Colonic mucosa (tissue), 4 donors: Measurements from ENCODE around the gene SPG11. TPM values are rescaled to one million over a fixed set of nuclear protein-coding genes. Genes with fewer than 3 reads are reported as not detected.

Source experiments
- DNase-seq: peaks from one replicate; pipeline ENCODE4 v3.0.0-alpha.2; 2020
- H3K27ac ChIP-seq: fragments of 200-600 bp; one replicate; pipeline ENCODE4 v1.8.0; 2021
- H3K27me3 ChIP-seq: fragments of 200-600 bp; one replicate; pipeline ENCODE4 v1.8.0; 2021
- H3K36me3 ChIP-seq: fragments of 200-600 bp; one replicate; pipeline ENCODE4 v1.8.0; 2021
- H3K4me1 ChIP-seq: fragments of 200-600 bp; one replicate; pipeline ENCODE4 v1.8.0; 2021; ENCODE audit warnings: mild to moderate bottlenecking
- H3K4me3 ChIP-seq: fragments of 200-600 bp; one replicate; pipeline ENCODE4 v1.8.0; 2021
- H3K9ac ChIP-seq, 2 donors: one replicate each; pipeline ENCODE4 v1.7.0; 2013; ENCODE audit warnings: control low read depth in 2 of 2, low read depth in 2 of 2, low read length in 2 of 2
- H3K9me3 ChIP-seq: fragments of 200-600 bp; one replicate; pipeline ENCODE4 v1.8.0; 2021
- intact Hi-C: fragments of 100-400 bp; cut with DNase I; formaldehyde crosslinking; loops from one replicate; pipeline ENCODE4 v1.14.1; 2022
- total RNA-seq, 2 donors: library from RNA; stranded (reverse); fragmentation: NEBNext Ultra II Directional in 1 of 2; extraction: Animal tissue kit (Norgen Biotek cat#: 25700) in 1 of 2; gene quantifications; one replicate each; pipeline ENCODE4 v1.2.1, GENCODE V29; 2021
- TF ChIP-seq, protein P1 (sequence below): fragments of 200-600 bp; IDR thresholded peaks from one replicate; pipeline ENCODE4 v1.8.0; 2022; ENCODE audit warnings: antibody characterized with exemption, mild to moderate bottlenecking
- donor health status: healthy.
- donor health status: DM: no; HTN: no; CAD: no.
- donor health status: DM: no; HTN: no; CAD: no.

SPG11 gene
- total RNA-seq, 2 donors from 2014 or later = 79.3 to 95.3 TPM

DNA sequence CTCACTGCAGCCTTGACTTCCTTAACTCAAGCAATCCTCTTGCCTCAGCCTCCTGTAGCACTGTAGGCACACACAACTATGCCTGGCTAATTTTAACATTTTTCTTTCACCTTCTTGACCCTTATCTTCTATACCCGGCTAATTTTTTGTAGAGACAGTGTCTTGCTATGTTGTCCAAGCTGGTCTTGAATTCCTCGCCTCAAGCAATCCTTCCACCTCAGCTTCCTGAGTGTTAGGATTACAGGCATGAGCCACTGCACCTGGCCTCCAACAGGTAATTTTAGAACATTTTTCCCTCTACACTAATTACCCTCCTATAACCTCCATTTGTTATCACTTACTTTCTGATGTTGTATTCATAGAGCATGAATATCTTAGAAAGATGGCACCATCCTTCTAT lies 60.3 kb downstream of the SPG11 start:
- Histone ChIP-seq H3K4me3 (no peak overlapping the region), H3K9me3 (no peaks in the 10 kb centered on the region), H3K9ac (no peak overlapping the region), H3K27me3 (no peaks in the 10 kb centered on the region), H3K4me1 (no peaks in the 10 kb centered on the region), H3K27ac (no peak overlapping the region), H3K36me3 (peaks cover 14% of the 10 kb centered on the region)
- DNase-seq = no peak
- TF ChIP-seq, protein P1, sequence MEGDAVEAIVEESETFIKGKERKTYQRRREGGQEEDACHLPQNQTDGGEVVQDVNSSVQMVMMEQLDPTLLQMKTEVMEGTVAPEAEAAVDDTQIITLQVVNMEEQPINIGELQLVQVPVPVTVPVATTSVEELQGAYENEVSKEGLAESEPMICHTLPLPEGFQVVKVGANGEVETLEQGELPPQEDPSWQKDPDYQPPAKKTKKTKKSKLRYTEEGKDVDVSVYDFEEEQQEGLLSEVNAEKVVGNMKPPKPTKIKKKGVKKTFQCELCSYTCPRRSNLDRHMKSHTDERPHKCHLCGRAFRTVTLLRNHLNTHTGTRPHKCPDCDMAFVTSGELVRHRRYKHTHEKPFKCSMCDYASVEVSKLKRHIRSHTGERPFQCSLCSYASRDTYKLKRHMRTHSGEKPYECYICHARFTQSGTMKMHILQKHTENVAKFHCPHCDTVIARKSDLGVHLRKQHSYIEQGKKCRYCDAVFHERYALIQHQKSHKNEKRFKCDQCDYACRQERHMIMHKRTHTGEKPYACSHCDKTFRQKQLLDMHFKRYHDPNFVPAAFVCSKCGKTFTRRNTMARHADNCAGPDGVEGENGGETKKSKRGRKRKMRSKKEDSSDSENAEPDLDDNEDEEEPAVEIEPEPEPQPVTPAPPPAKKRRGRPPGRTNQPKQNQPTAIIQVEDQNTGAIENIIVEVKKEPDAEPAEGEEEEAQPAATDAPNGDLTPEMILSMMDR = no peak
- intact Hi-C loops = no loop called here

DNA sequence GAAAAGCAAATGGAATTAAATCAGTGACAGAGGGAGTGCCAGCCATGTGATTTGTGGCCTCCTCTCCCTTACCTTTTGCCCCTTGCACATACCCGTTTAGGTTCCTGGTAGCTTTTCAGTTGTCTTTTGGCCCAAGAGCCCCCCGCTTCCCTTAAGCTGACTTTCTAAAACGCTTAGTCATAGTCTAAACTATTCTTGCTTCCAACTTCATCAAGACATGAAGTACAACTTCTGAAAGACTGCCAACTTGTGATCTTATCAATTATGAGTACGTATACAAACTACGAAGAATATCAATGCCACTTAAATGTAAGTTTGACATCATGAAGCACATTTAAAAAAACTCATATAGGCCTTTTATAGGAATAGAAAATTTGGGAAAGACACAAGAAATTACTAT lies 64.6 kb downstream of the SPG11 start:
- Histone ChIP-seq H3K27me3 (no peaks in the 10 kb centered on the region), H3K9ac (no peak overlapping the region), H3K27ac (no peak overlapping the region), H3K4me3 (no peak overlapping the region), H3K9me3 (no peaks in the 10 kb centered on the region), H3K4me1 (no peaks in the 10 kb centered on the region), H3K36me3 (peaks cover 20% of the 10 kb centered on the region)
- intact Hi-C loops = loop anchor here (10.0 kb wide), 1 partner anchor 56 kb away; no protein-coding TSS in a partner anchor
- DNase-seq = no peak
- TF ChIP-seq, protein P1 = no peak

DNA sequence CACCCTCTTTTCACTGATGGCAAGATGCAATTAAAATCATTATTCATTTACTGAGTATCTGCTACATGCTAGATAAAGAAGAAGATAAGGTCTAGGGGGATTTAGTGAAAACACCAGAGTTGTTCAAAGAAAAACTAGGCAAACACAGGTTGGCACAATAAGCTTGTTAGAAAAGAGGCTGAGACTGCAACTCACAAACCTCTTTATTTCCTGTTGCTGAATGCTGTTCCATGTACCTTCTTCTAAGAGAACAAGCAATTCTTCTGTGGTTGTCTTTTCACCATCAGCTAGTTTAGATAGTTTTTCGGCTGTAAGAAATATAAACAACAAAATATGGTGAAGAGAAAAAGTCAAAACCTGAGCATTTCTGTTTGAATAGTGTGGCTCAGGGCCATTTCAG lies 65.4 kb downstream of the SPG11 start:
- Histone ChIP-seq H3K36me3 (peaks cover 20% of the 10 kb centered on the region), H3K27ac (no peak overlapping the region), H3K9ac (no peak overlapping the region), H3K4me1 (no peaks in the 10 kb centered on the region), H3K9me3 (no peaks in the 10 kb centered on the region), H3K4me3 (no peak overlapping the region), H3K27me3 (no peaks in the 10 kb centered on the region)
- no peak for DNase-seq
- intact Hi-C loops = loop anchor here (10.0 kb wide), 1 partner anchor 57 kb away; no protein-coding TSS in a partner anchor
- TF ChIP-seq, protein P1 = no peak

DNA sequence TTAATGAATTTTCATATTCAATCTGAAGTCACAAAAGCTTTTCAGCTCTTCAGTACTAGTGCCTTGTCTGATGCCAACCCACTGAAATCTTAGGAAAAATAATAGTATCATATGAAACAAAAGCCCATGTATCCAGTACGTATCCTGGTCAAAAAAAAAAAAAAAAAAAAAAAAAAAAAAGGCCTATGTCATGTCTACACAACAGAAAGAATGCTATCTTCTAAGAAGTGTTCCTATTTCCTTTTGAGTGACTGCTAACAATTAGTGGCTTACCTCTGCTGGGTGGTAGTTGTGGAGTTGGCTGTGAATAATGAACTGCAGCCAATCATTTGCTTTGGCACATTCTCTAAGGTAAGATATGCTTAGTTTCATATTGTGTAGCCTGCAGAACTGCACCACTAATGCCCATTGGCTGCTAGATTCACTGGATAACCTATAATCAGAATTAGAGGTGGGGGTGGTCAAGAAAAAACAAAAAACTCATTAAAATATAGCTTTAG lies 66.9 kb downstream of the SPG11 start:
- Histone ChIP-seq H3K36me3 (peaks cover 20% of the 10 kb centered on the region), H3K9me3 (no peaks in the 10 kb centered on the region), H3K27ac (no peak overlapping the region), H3K27me3 (no peaks in the 10 kb centered on the region), H3K9ac (no peak overlapping the region), H3K4me3 (no peak overlapping the region), H3K4me1 (no peaks in the 10 kb centered on the region)
- intact Hi-C loops = loop anchor here (10.0 kb wide), 1 partner anchor 58 kb away; no protein-coding TSS in a partner anchor
- TF ChIP-seq, protein P1 = no peak
- no peak for DNase-seq

DNA sequence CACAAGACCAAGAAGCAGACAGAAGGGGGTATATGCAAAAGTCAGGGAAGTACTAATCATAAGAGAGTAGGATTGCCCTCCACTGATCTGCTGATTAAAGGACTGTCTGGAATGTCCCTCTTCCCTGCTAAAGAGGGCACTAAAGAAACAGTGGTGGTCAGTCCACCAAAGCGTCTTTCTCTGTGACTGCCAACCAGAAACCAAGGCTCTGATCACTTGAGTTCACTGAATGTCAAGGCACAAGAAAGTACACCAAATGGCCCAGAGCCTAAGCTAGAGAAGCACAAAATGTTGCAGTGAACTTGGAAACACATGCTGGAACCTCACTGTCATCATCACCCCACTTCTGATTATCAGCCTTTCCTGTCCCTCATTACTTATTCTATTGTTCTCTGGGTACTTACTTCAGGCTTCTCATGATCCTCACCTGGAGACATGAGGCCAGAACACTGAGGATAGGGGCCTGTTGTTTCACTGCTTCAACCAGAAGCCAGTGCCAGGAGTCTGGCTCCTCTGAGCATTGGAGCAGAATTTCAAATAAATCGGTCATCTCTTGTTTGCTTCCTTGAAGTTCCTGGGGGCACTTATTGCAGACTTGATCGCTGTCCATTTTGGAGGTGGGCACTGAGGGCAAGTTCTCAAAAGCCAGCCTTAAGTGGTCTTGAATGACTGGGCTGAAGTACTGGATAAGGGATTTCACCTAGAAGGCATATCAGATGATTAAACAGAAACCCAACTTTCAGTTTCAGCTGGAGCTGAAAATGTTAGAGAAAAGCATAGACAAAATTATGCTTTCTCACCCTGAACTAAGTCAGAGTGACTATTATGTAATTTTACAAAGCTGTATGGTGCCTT lies 67.6 kb downstream of the SPG11 start:
- no peak overlapping the region for H3K27ac ChIP-seq
- no peaks in the 10 kb centered on the region for H3K4me1 ChIP-seq
- peaks cover 20% of the 10 kb centered on the region for H3K36me3 ChIP-seq
- H3K4me3 ChIP-seq = no peak overlapping the region
- no peaks in the 10 kb centered on the region for H3K9me3 ChIP-seq
- intact Hi-C loops = loop anchor here (10.0 kb wide), 1 partner anchor 59 kb away; no protein-coding TSS in a partner anchor
- no peaks in the 10 kb centered on the region for H3K27me3 ChIP-seq
- TF ChIP-seq, protein P1 = no peak
- no peak for DNase-seq
- H3K9ac ChIP-seq = no peak overlapping the region
